CD14-positive monocyte (primary cell): ENCODE data around the gene CD63. TPM values are rescaled to one million over a fixed set of nuclear protein-coding genes. Genes with fewer than 3 reads are reported as not detected.
A peak's percentile ranks its signal among the peaks of the same experiment; 100 is the strongest.

Source experiments
- DNase-seq, 3 donors: peaks; one replicate each; pipeline ENCODE4 v3.0.0-alpha.2; 2011 to 2022
- H2AFZ ChIP-seq: 2 replicates; pipeline ENCODE4 v1.6.0; 2012; ENCODE audit warnings: mild to moderate bottlenecking, low read depth, low read length, inconsistent platforms; ENCODE audit not compliant: insufficient read depth, poor library complexity, severe bottlenecking
- H3K27ac ChIP-seq, 2 donors: 1 replicate in 1 of 2; 2 replicates in 1 of 2; pipeline ENCODE4 v1.5.1; 2012 to 2013; ENCODE audit warnings: low read length in 2 of 2, control low read depth in 1 of 2, inconsistent platforms in 1 of 2, low read depth in 1 of 2, mild to moderate bottlenecking in 1 of 2
- H3K27me3 ChIP-seq, 2 donors: one replicate each; pipeline versions ENCODE4 v1.6.0 to v1.6.1; 2011 to 2013; ENCODE audit warnings: low read length in 2 of 2; ENCODE audit not compliant: control insufficient read depth in 2 of 2, insufficient read depth in 2 of 2
- H3K36me3 ChIP-seq, 2 donors: replicated peaks in 1 of 2; 1 replicate in 1 of 2; 2 replicates in 1 of 2; pipeline versions ENCODE4 v1.5.1 to v1.6.1; 2012 to 2013; ENCODE audit warnings: low read length in 2 of 2, control low read depth in 1 of 2, inconsistent platforms in 1 of 2, mild to moderate bottlenecking in 1 of 2; ENCODE audit not compliant: insufficient read depth in 2 of 2, control insufficient read depth in 1 of 2
- H3K4me1 ChIP-seq, 2 donors: 1 replicate in 1 of 2; 2 replicates in 1 of 2; pipeline versions ENCODE4 v1.5.1 to v1.6.1; 2012 to 2013; ENCODE audit warnings: low read length in 2 of 2, control low read depth in 1 of 2, inconsistent platforms in 1 of 2, mild to moderate bottlenecking in 1 of 2, moderate library complexity in 1 of 2; ENCODE audit not compliant: insufficient read depth in 2 of 2, control insufficient read depth in 1 of 2
- H3K4me2 ChIP-seq: replicated peaks from 2 replicates; pipeline ENCODE3; 2012; ENCODE audit warnings: low read length, moderate library complexity, mild to moderate bottlenecking; ENCODE audit not compliant: poor library complexity, severe bottlenecking; ENCODE audit errors: extremely low read depth
- H3K4me3 ChIP-seq, 3 experiments: fragments of 200-600 bp in 1 of 3; sonication (generic) in 1 of 3; replicated peaks in 1 of 3; 1 replicate in 2 of 3; 2 replicates in 1 of 3; pipeline ENCODE4 v1.5.1; 2011 to 2013; ENCODE audit warnings: low read length in 3 of 3, mild to moderate bottlenecking in 3 of 3, control low read depth in 2 of 3, low read depth in 2 of 3, inconsistent platforms in 1 of 3, moderate library complexity in 1 of 3
- H3K79me2 ChIP-seq: 2 replicates; pipeline ENCODE4 v1.6.0; 2012; ENCODE audit warnings: mild to moderate bottlenecking, control low read depth, inconsistent platforms, low read length, moderate library complexity; ENCODE audit not compliant: insufficient read depth
- H3K9ac ChIP-seq: 2 replicates; pipeline ENCODE4 v1.6.0; 2017; ENCODE audit warnings: low read length, mild to moderate bottlenecking; ENCODE audit not compliant: insufficient read depth, poor library complexity, severe bottlenecking
- H3K9me3 ChIP-seq, 2 donors: replicated peaks in 1 of 2; 1 replicate in 1 of 2; 2 replicates in 1 of 2; pipeline versions ENCODE4 v1.5.1 to v1.6.1; 2012 to 2013; ENCODE audit warnings: low read length in 2 of 2, control low read depth in 1 of 2; ENCODE audit not compliant: control insufficient read depth in 1 of 2, insufficient read depth in 1 of 2
- H4K20me1 ChIP-seq: 2 replicates; pipeline ENCODE4 v1.6.0; 2012; ENCODE audit warnings: mild to moderate bottlenecking, low read length, control low read depth, moderate library complexity; ENCODE audit not compliant: insufficient read depth
- H3K27ac Mint-ChIP-seq, 7 donors: one replicate each; pipeline ENCODE4 v1.8.0; 2020; ENCODE audit warnings: mild to moderate bottlenecking in 7 of 7, mixed read lengths in 7 of 7, moderate library complexity in 6 of 7, inconsistent platforms in 2 of 7
- H3K27me3 Mint-ChIP-seq, 3 donors: one replicate each; pipeline ENCODE4 v1.8.0; 2021 to 2022; ENCODE audit warnings: low read depth in 3 of 3, mild to moderate bottlenecking in 3 of 3, mixed read lengths in 3 of 3, moderate library complexity in 3 of 3, inconsistent platforms in 1 of 3
- H3K36me3 Mint-ChIP-seq, 2 donors: one replicate each; pipeline ENCODE4 v1.8.0; 2020; ENCODE audit warnings: mixed read lengths in 2 of 2, inconsistent platforms in 1 of 2, mild to moderate bottlenecking in 1 of 2
- H3K4me1 Mint-ChIP-seq: one replicate; pipeline ENCODE4 v1.8.0; 2020; ENCODE audit warnings: mild to moderate bottlenecking, mixed read lengths
- H3K4me3 Mint-ChIP-seq, 2 donors: one replicate each; pipeline ENCODE4 v1.8.0; 2020; ENCODE audit warnings: mild to moderate bottlenecking in 2 of 2, mixed read lengths in 2 of 2, moderate library complexity in 1 of 2
- H3K9me3 Mint-ChIP-seq, 7 donors: one replicate each; pipeline ENCODE4 v1.8.0; 2020 to 2022; ENCODE audit warnings: mixed read lengths in 7 of 7, mild to moderate bottlenecking in 6 of 7, moderate library complexity in 6 of 7, inconsistent platforms in 2 of 7
- CTCF ChIP-seq: fragments of 200-600 bp; IDR thresholded peaks from one replicate; pipeline ENCODE4 v1.8.0; 2022; ENCODE audit warnings: antibody characterized with exemption, mild to moderate bottlenecking
- WGBS: methylation state at CpG from one replicate; pipeline ENCODE4 v1.1.5; 2013; ENCODE audit warnings: missing lambda C conversion rate; ENCODE audit not compliant: insufficient coverage; 5-methylcytosine and 5-hydroxymethylcytosine counted together
- intact Hi-C, 2 donors: fragments of 100-400 bp; cut with micrococcal nuclease; formaldehyde crosslinking; loops; one replicate each; pipeline versions ENCODE4 v1.15.0 to v1.15.1; 2023
- polyA plus RNA-seq, 3 donors: library from polyadenylated mRNA; depleted of rRNA in 1 of 3; unstranded in 2 of 3; stranded (reverse) in 1 of 3; fragments of 300-500 nt in 2 of 3; fragments of >200 nt in 1 of 3; fragmentation: Illumina TruSeq in 2 of 3; gene quantifications; 1 replicate in 2 of 3; 2 replicates in 1 of 3; pipeline ENCODE4 v1.2.3, GENCODE V29; 2012 to 2021

The CD63 gene
- polyA plus RNA-seq, 3 donors, result 336 to 1,099 (median 988) TPM

DNA sequence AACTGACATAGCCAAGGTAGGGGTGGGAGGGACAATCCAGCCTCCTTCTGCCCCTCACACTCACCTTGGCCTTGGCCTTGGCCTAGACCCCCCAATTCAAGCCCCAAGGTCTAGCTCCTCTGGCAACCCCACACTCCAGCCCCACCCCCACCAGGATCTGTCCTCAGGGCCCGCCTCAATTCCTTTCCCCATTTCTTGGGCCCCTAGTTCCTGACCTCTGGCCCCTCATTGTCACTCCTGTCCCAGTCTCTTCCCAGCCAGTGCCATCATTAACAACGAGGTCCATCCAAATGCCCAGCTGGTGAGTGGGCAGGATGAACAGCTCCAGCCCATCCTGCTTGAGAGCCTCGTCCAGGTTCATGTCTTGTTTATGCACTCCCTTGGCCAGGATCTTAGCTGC, 7.3 kb upstream of the CD63 start:
- H3K9me3 Mint-ChIP-seq, result no peaks in the 10 kb centered on the region
- Histone ChIP-seq H3K9me3 (no peaks in the 10 kb centered on the region), H3K9ac (no peak overlapping the region), H2AFZ (no peak overlapping the region), H3K4me3 (no peak overlapping the region), H4K20me1 (no peaks in the 10 kb centered on the region), H3K36me3 (no peaks in the 10 kb centered on the region), H3K4me1 (peaks cover 11 to 18% of the 10 kb centered on the region in 2 donors), H3K27ac (no peak overlapping the region), H3K79me2 (no peaks in the 10 kb centered on the region), H3K4me2 (no peak overlapping the region), H3K27me3 (no peaks in the 10 kb centered on the region)
- no peak for DNase-seq
- WGBS, result 84% methylated on average over 3 of the region's 3 CpGs
- no peak for TF ChIP-seq CTCF
- intact Hi-C loops, result loop anchor here in 1 of 2 donors (5.0 kb wide), 1 partner anchor 191 kb away; the partner anchor contains the start of gene PYM1
- H3K27me3 Mint-ChIP-seq, result peaks cover 2 to 10% (median 10%) of the 10 kb centered on the region in 3 donors
- H3K4me3 Mint-ChIP-seq, result no peak overlapping the region
- H3K27ac Mint-ChIP-seq, result peak overlapping the region in 2 of 7 donors; percentile 5 to 70
- peaks cover 0 to 3% of the 10 kb centered on the region in 2 donors for H3K36me3 Mint-ChIP-seq
- peaks cover 19% of the 10 kb centered on the region for H3K4me1 Mint-ChIP-seq

- H3K27me3 Mint-ChIP-seq, result peaks cover 0 to 8% (median 5%) of the 10 kb centered on the region in 3 donors
- H3K27ac Mint-ChIP-seq, result no peak overlapping the region
- TF ChIP-seq CTCF, result no peak
- Histone ChIP-seq H3K9me3 (no peaks in the 10 kb centered on the region), H3K4me2 (no peak overlapping the region), H3K27ac (no peak overlapping the region), H3K27me3 (no peaks in the 10 kb centered on the region), H3K4me1 (peaks cover 22 to 29% of the 10 kb centered on the region in 2 donors), H3K36me3 (no peaks in the 10 kb centered on the region), H3K4me3 (no peak overlapping the region), H3K79me2 (peaks cover 4% of the 10 kb centered on the region), H3K9ac (no peak overlapping the region), H2AFZ (no peak overlapping the region), H4K20me1 (no peaks in the 10 kb centered on the region)
- WGBS, result 86% methylated on average over 1 of the region's 3 CpGs
- intact Hi-C loops, result no loop called here
- H3K4me3 Mint-ChIP-seq, result no peak overlapping the region
- no peaks in the 10 kb centered on the region for H3K9me3 Mint-ChIP-seq
- peaks cover 32% of the 10 kb centered on the region for H3K4me1 Mint-ChIP-seq
- DNase-seq, result no peak
- H3K36me3 Mint-ChIP-seq, result peaks cover 3% of the 10 kb centered on the region in 2 donors
Measured at GRCh38 chr12:55734595-55734994, 5.8 kb upstream of the CD63 start.
